ENCODE data around the gene FRMD4B. TPM values are rescaled to one million over a fixed set of nuclear protein-coding genes. Genes with fewer than 3 reads are reported as not detected.

FRMD4B gene
- total and polyA plus RNA-seq, 2 experiments from 2014 or later, result 6.4 to 12.8 TPM

- TF ChIP-seq ZNF114 (CRISPR knock-in tag; IDR thresholded peaks at IDR 0.05) (no peak), ETS1 (IDR thresholded peaks at IDR 0.05) (no peak), JUNB (IDR thresholded peaks at IDR 0.05; ENCODE audit: unreplicated experiment) (no peak), EZH2phosphoT487 (IDR thresholded peaks at IDR 0.05; ENCODE audit: unreplicated experiment) (no peak), EZH2 (IDR thresholded peaks at IDR 0.05; ENCODE audit: low read depth, unreplicated experiment) (no peak), ZNF331 (CRISPR knock-in tag; IDR thresholded peaks at IDR 0.05; ENCODE audit: low read depth) (no peak), POLR2AphosphoS5 (IDR thresholded peaks at IDR 0.05; ENCODE audit: low read depth) (no peak), NANOG (IDR thresholded peaks at IDR 0.05; ENCODE audit: borderline replicate concordance) (no peak)
- TF ChIP-seq, protein P1, sequence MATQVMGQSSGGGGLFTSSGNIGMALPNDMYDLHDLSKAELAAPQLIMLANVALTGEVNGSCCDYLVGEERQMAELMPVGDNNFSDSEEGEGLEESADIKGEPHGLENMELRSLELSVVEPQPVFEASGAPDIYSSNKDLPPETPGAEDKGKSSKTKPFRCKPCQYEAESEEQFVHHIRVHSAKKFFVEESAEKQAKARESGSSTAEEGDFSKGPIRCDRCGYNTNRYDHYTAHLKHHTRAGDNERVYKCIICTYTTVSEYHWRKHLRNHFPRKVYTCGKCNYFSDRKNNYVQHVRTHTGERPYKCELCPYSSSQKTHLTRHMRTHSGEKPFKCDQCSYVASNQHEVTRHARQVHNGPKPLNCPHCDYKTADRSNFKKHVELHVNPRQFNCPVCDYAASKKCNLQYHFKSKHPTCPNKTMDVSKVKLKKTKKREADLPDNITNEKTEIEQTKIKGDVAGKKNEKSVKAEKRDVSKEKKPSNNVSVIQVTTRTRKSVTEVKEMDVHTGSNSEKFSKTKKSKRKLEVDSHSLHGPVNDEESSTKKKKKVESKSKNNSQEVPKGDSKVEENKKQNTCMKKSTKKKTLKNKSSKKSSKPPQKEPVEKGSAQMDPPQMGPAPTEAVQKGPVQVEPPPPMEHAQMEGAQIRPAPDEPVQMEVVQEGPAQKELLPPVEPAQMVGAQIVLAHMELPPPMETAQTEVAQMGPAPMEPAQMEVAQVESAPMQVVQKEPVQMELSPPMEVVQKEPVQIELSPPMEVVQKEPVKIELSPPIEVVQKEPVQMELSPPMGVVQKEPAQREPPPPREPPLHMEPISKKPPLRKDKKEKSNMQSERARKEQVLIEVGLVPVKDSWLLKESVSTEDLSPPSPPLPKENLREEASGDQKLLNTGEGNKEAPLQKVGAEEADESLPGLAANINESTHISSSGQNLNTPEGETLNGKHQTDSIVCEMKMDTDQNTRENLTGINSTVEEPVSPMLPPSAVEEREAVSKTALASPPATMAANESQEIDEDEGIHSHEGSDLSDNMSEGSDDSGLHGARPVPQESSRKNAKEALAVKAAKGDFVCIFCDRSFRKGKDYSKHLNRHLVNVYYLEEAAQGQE (IDR thresholded peaks at IDR 0.05; ENCODE audit: unreplicated experiment), result no peak
- TF ChIP-seq, protein P2, sequence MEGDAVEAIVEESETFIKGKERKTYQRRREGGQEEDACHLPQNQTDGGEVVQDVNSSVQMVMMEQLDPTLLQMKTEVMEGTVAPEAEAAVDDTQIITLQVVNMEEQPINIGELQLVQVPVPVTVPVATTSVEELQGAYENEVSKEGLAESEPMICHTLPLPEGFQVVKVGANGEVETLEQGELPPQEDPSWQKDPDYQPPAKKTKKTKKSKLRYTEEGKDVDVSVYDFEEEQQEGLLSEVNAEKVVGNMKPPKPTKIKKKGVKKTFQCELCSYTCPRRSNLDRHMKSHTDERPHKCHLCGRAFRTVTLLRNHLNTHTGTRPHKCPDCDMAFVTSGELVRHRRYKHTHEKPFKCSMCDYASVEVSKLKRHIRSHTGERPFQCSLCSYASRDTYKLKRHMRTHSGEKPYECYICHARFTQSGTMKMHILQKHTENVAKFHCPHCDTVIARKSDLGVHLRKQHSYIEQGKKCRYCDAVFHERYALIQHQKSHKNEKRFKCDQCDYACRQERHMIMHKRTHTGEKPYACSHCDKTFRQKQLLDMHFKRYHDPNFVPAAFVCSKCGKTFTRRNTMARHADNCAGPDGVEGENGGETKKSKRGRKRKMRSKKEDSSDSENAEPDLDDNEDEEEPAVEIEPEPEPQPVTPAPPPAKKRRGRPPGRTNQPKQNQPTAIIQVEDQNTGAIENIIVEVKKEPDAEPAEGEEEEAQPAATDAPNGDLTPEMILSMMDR (conservative IDR thresholded peaks at IDR 0.05; ENCODE audit: low read depth in 2 of 2), result no peak
Measured at GRCh38 chr3:69384326-69384725, 1.6 kb downstream of the FRMD4B start (continued).

- H3K9me3 Mint-ChIP-seq, result no peaks in the 10 kb centered on the region
- ATAC-seq (no peak), DNase-seq (ENCODE audit: low spot score) (no peak)
- H2AFZ ChIP-seq, result no peak overlapping the region
- H3K36me3 ChIP-seq (ENCODE audit: insufficient read depth), result no peaks in the 10 kb centered on the region
- H3K4me1 ChIP-seq (ENCODE audit: insufficient read depth), result peaks cover 1% of the 10 kb centered on the region; the same call in 1 of the 2 replicates
- H3K9me2 ChIP-seq (ENCODE audit: insufficient read depth), result no peaks in the 10 kb centered on the region
- no peak overlapping the region for H3K4me3 ChIP-seq
- H3K4me1 Mint-ChIP-seq, result peaks cover 3% of the 10 kb centered on the region; the same call in 1 of the 3 replicates
- no peak overlapping the region for H3K27ac ChIP-seq (ENCODE audit: low read depth)
- H3K36me3 Mint-ChIP-seq (ENCODE audit: low read depth), result no peaks in the 10 kb centered on the region; the same call in 2 of the 3 replicates
- H4K20me1 ChIP-seq (replicated peaks; ENCODE audit: insufficient read depth), result no peaks in the 10 kb centered on the region
- H3K27me3 Mint-ChIP-seq (ENCODE audit: insufficient read depth, low read depth, poor library complexity), result peaks cover 9% of the 10 kb centered on the region
- no peaks in the 10 kb centered on the region for H3F3A ChIP-seq (replicated peaks; ENCODE audit: low read depth)
- H3K79me2 ChIP-seq (replicated peaks; ENCODE audit: insufficient read depth), result no peaks in the 10 kb centered on the region
- H3K27ac Mint-ChIP-seq, result no peak overlapping the region
- peaks cover 8% of the 10 kb centered on the region for H3K27me3 ChIP-seq (ENCODE audit: insufficient read depth)
- H3K4me2 ChIP-seq, result no peak overlapping the region
- H3K4me3 Mint-ChIP-seq, result no peak overlapping the region
- TF ChIP-seq STAT1 (IDR thresholded peaks at IDR 0.05; ENCODE audit: unreplicated experiment) (no peak), ETS1 (IDR thresholded peaks at IDR 0.05) (no peak)
- TF ChIP-seq, protein P1 (IDR thresholded peaks at IDR 0.05; ENCODE audit: unreplicated experiment), result no peak
Measured at GRCh38 chr3:69379661-69380060, 6.2 kb downstream of the FRMD4B start.
